Lower leg skin (tissue), 3 donors: Measurements from ENCODE around the gene WIPF2.

Experiments
- POLR2A ChIP-seq, 2 donors: fragments of 450-650 bp; IDR thresholded peaks; one replicate each; pipeline ENCODE4 v1.6.1; 2016 to 2017; ENCODE audit warnings: antibody characterized with exemption in 2 of 2, mild to moderate bottlenecking in 1 of 2, moderate library complexity in 1 of 2
- TF ChIP-seq, protein P1 (sequence below), 3 donors: fragments of 450-650 bp; IDR thresholded peaks; one replicate each; pipeline ENCODE4 v1.5.1; 2016; ENCODE audit warnings: antibody characterized with exemption in 3 of 3, mild to moderate bottlenecking in 3 of 3, moderate library complexity in 2 of 3

DNA sequence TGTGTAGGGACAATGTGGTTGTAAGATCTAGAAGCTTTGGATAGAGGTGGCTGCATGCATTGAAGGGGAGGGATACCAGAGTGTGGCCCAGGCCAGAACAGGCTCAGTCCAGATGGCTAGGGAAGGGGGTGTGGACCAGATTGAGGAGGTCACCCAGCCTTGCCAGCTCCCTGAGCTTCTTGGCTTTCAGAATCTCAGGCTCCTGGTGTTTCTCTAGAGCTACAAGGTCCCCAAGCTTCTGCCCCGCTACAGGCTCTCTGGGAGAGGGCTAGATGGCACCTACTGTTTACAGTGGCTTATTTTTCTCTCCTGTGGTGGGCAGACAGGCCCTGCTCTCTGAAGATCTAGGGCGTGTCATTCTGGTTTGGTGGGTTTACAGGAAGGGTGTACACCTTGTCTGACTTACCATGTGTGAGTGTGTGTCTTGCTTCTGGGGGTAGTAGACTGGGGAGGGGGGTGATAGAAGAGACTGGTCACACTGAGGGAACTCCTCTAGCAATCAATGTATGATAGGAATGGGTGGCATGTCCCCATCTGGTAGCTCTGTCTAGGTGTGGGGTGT is 90.9 kb downstream of the WIPF2 start:
- TF ChIP-seq, protein P1, sequence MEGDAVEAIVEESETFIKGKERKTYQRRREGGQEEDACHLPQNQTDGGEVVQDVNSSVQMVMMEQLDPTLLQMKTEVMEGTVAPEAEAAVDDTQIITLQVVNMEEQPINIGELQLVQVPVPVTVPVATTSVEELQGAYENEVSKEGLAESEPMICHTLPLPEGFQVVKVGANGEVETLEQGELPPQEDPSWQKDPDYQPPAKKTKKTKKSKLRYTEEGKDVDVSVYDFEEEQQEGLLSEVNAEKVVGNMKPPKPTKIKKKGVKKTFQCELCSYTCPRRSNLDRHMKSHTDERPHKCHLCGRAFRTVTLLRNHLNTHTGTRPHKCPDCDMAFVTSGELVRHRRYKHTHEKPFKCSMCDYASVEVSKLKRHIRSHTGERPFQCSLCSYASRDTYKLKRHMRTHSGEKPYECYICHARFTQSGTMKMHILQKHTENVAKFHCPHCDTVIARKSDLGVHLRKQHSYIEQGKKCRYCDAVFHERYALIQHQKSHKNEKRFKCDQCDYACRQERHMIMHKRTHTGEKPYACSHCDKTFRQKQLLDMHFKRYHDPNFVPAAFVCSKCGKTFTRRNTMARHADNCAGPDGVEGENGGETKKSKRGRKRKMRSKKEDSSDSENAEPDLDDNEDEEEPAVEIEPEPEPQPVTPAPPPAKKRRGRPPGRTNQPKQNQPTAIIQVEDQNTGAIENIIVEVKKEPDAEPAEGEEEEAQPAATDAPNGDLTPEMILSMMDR (IDR thresholded peaks at IDR 0.05) = no peak
- no peak for TF ChIP-seq POLR2A (IDR thresholded peaks at IDR 0.05)
